GM19397 (cell line): ENCODE results near the gene PAXIP1.

Source experiments
- ATAC-seq: cut with Tn5 transposase; IDR thresholded peaks from one replicate; pipeline ENCODE4 v1.9.1; 2021; ENCODE audit warnings: mild to moderate bottlenecking, moderate library complexity; ENCODE audit not compliant: unreplicated experiment

The PAXIP1 gene

GRCh38 chr7:154997840-154998370 is 5.0 kb downstream of the PAXIP1 start:
- ATAC-seq, result no peak

- ATAC-seq, result no peak
Observed at GRCh38 chr7:154996756-154997155, 6.2 kb downstream of the PAXIP1 start.

- no peak for ATAC-seq
Observed at GRCh38 chr7:154996101-154996500, 6.8 kb downstream of the PAXIP1 start.

GRCh38 chr7:154994996-154995395 is 7.9 kb downstream of the PAXIP1 start:
- ATAC-seq, result no peak

GRCh38 chr7:154990964-154991540 is 11.9 kb downstream of the PAXIP1 start:
- no peak for ATAC-seq

GRCh38 chr7:154987571-154987970 is 15.4 kb downstream of the PAXIP1 start:
- ATAC-seq, result no peak

GRCh38 chr7:154986200-154986945 is 16.6 kb downstream of the PAXIP1 start:
- no peak for ATAC-seq

- no peak for ATAC-seq
Observed at GRCh38 chr7:154985230-154985629, 17.7 kb downstream of the PAXIP1 start.

- no peak for ATAC-seq
Observed at GRCh38 chr7:154984601-154985188, 18.2 kb downstream of the PAXIP1 start.

- no peak for ATAC-seq
Observed at GRCh38 chr7:154978017-154978416, 24.9 kb downstream of the PAXIP1 start.

- ATAC-seq, result no peak
Observed at GRCh38 chr7:154977250-154977649, 25.7 kb downstream of the PAXIP1 start.

- no peak for ATAC-seq
Observed at GRCh38 chr7:154976844-154977243, 26.1 kb downstream of the PAXIP1 start.

- ATAC-seq, result no peak
Observed at GRCh38 chr7:154975984-154976383, 26.9 kb downstream of the PAXIP1 start.

GRCh38 chr7:154973381-154973780 is 29.5 kb downstream of the PAXIP1 start:
- ATAC-seq, result no peak

GRCh38 chr7:154968336-154969001 is 34.5 kb downstream of the PAXIP1 start:
- no peak for ATAC-seq

GRCh38 chr7:154967401-154967955 is 35.4 kb downstream of the PAXIP1 start:
- no peak for ATAC-seq

GRCh38 chr7:154965014-154965413 is 37.9 kb downstream of the PAXIP1 start:
- no peak for ATAC-seq

GRCh38 chr7:154960063-154960790 is 42.7 kb downstream of the PAXIP1 start:
- no peak for ATAC-seq

- ATAC-seq, result no peak
Observed at GRCh38 chr7:154956427-154956826, 46.5 kb downstream of the PAXIP1 start.

- ATAC-seq, result no peak
Observed at GRCh38 chr7:154953006-154953684, 49.8 kb downstream of the PAXIP1 start.
